NCI-H1048 (cell line): Measurements from ENCODE around the gene SLC22A5.

Experiments used
- DNase-seq: peaks from one replicate; lab custom pipeline; 2025; lab: John Stamatoyannopoulos, UW

SLC22A5 gene

DNA sequence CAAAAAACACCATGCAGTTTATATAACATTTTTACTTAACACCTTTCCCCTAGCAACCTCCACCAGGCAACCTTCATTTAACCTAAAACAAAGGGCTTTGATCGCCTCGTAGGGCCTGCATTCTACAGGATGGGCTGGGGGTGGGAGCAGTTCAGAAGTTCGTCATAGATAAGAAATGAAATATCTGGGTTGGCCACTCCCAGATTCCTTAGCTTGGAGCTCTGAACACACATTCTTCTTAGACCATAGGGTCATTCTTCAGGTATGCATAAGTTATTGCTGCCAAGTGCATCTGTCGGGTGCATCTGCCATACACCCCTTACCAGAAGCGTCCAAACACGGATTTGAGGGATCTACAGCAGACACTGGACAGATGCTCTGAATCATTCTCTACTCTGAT, 4.3 kb upstream of the SLC22A5 start:
- no peak for DNase-seq

- no peak for DNase-seq
Measured at GRCh38 chr5:132368186-132368585, 1.3 kb upstream of the SLC22A5 start.

GRCh38 chr5:132369007-132369473, 470 bp upstream of the SLC22A5 start:
- no peak for DNase-seq

DNA sequence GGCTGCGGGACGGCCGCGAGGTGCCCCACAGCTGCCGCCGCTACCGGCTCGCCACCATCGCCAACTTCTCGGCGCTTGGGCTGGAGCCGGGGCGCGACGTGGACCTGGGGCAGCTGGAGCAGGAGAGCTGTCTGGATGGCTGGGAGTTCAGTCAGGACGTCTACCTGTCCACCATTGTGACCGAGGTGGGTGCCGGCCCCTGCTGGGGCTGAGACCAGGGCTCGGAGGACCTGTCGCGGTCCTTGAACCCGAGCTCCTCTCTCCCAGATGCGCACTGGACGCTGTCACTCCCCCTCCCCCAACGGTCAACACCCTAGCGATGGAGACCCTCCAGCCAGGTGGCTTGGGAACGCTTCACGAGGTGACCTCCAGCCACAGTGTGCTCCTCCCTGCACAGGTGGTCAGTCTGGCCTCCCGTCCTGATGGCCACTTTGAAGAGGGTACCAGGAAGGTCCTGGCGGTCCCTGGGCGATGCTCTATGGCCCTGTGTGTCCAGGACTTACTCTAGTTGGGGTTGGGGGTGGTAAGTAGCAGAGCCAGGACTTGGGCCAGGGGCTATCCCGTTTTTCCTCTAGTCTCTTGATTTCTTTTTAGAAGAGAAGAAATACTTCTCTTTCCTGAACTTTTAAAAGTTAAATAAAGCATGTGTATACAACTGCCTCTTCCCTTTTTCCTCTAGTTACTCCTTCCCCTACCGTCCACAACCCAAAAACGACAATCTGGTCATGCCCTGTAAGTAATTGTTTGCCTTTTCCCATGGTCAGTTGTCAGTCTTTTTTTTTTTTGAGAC, 866 bp downstream of the SLC22A5 start:
- DNase-seq, result no peak

DNA sequence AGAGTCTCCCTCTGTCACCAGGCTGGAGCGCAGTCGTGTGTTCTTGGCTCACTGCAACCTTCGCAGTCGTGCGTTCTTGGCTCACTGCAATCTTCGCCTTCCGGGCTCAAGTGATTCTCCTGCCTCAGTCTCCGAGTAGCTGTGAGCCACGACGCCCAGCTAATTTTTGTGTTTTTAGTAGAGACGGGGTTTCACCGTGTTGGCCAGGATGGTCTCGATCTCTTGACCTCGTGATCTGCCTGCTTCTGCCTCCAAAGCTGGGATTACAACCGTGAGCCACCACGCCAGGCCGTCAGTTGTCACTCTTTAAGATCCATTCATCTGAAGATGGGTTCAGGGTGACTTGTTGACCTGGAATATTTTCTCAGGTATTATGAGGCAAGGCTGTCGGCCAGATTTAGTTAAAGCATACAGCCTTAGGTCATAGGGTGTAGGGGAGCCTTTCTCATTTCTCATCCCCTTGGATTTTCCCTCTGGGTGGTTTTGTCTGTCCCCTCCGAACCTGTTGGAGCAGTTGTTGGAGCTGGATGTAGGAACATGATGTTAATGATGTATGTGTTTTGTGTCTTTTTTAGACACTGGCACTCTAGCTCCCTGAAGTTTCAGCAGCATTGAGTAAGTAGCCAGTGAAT, 1.6 kb downstream of the SLC22A5 start:
- no peak for DNase-seq

GRCh38 chr5:132371603-132371994, 2.1 kb downstream of the SLC22A5 start:
- no peak for DNase-seq

GRCh38 chr5:132372127-132372526, 2.6 kb downstream of the SLC22A5 start:
- no peak for DNase-seq

DNA sequence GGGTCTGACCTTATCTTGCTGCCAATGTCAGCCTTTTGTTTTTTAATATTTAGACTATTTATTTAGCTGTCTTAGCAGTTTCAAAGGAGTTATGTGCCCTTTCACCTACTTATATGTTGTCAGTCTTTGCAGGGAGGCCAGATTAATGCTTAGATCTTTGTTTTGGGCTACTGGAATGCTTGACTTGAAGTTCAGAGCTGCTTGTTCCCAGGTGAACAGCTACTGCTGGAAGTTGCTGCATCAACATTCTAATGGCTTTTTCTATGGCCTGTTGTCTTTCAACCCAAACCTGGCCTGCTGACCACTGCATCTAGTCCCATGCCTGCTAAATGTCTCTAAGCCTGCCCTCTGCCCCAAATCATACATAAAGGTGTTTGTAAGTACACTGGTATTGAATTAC, 3.0 kb downstream of the SLC22A5 start:
- no peak for DNase-seq

DNA sequence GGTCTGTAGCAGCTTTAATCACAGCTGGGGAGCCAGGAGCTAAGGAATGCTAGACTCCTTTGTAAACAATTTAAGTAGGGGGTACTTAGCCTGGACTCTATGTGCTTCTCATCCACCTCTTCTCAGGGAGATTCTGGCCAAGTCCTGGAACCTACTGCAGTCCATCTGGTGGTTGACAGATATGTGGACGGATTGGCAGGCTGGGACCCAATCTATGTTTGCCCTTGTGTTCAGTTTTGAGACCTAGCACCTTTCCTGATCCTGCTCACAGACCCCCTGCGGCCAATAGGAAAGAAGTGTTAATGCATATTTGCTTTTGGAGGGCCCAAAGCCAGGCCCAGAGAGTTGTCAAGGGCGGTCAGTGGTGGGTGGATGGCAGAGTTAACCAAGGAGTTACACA, 6.4 kb downstream of the SLC22A5 start:
- DNase-seq, result no peak

DNA sequence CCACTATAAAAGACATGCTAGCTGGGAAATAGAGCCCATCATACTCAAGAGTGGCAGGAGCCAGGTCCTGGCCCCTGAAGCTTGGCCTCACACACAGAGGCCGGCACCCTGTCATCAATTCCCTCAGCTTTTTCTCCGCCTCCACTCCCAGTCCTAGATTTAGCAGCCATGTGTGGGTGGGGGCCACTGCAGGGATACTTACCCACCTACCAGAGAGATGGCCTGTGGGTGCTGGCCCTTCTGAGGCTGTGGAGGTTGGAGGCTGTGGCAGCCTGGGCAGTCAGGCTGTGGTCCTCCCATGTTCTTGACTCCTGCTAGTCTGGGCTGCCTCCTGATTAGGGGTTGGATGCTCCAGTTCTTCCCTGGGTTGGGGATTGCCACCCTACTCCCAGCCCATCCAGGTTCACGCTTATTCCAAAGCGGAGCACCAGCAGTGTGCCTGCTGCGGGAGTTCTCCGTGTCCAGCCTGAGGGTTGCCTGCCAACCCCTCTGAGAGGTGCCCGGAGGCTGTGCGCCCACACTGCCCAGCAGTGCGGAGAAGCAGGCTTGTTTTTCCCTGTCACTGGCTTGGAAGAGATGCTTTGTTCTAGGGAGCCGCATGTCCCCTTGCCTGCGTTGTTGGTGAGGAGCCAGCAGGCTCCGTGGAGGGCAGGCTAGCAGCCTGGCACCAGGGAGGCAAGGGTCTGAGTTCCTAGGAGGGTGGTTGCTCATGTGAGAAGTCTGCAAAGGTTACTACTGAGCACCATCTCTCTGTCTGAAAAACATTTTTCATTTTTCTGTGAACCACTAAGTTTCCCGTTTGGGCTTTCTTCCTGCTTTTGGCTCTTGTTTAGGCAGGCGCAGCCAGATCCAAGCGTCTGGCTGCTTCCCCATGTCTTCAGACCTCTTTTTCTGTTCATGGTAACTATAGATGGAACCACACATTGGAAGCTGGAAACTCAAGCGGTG, 7.5 kb downstream of the SLC22A5 start:
- no peak for DNase-seq

- DNase-seq, result no peak
Measured at GRCh38 chr5:132377738-132378137, 8.2 kb downstream of the SLC22A5 start.

DNA sequence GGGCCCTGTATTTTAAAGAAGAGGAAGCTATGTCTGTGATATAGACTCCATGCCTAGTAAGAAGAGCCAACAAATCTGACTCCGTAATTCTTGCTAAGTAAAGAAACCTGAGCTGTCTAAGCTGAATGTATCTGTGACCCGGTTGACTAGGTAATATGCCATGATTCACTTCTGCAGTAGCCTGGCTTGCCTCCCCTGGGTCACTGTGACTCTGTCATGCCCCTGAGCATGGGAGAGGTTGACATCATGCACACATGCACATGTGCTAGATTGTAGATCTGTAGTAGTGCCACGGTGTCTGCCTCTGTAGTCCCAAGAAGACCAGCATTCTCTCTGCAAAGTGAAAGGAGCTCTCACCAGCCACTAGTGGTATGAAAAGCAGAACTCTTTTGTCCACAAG, 9.1 kb downstream of the SLC22A5 start:
- DNase-seq, result no peak

- DNase-seq, result no peak
Measured at GRCh38 chr5:132380047-132380446, 10.5 kb downstream of the SLC22A5 start.

DNA sequence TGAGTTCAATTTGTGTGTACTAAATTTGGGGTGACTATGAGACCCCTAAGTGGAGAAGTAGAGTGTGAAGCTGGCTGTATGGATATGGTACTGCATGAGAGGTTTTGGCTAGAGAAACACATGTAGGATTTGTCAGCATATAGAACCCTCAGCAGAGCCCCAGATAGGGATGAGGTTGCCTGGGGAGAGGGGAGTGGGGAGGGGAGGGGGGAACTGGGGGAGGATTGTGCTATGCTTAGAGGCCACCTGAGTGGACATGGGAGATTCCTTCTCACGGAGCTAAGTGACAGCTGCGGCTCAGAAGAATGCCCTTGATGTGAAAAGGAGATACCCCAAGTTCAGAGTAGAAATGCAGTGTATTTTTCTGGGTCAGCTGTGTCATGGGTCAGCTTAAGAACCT, 11.2 kb downstream of the SLC22A5 start:
- DNase-seq, result no peak

DNA sequence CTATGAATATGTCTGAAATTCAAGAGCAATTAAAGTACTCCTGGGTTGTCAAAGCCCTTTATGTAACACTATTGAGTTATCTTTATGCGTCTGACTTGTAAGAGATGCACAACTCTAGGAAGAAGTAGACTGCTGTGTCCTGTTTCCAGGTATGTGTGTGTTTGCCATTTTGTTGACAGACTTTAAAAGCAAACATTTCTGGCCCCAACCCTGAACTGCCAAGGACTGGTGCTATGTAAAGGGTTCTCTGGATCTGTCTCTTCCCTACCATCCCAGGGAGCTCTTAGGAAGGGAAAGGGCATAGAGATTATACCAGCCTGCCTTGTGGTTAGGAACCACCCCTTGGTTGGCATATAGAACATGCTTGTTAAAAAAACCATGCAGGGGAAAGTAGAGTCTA, 12.1 kb downstream of the SLC22A5 start:
- DNase-seq, result no peak

GRCh38 chr5:132383261-132383660, 13.8 kb downstream of the SLC22A5 start:
- no peak for DNase-seq

DNA sequence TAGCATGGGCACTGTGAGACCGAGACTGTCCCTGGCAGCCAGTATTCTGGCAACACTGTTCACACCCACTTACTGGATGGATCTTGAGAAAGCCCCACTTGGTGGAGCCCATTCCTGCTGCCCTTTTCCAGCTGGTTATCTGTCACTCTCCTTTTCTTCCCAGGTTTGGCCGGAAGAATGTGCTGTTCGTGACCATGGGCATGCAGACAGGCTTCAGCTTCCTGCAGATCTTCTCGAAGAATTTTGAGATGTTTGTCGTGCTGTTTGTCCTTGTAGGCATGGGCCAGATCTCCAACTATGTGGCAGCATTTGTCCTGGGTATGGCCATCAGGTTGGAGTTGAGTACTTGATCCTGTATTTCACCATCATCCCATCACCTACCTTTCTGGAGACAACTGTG, 14.5 kb downstream of the SLC22A5 start:
- DNase-seq, result no peak

DNA sequence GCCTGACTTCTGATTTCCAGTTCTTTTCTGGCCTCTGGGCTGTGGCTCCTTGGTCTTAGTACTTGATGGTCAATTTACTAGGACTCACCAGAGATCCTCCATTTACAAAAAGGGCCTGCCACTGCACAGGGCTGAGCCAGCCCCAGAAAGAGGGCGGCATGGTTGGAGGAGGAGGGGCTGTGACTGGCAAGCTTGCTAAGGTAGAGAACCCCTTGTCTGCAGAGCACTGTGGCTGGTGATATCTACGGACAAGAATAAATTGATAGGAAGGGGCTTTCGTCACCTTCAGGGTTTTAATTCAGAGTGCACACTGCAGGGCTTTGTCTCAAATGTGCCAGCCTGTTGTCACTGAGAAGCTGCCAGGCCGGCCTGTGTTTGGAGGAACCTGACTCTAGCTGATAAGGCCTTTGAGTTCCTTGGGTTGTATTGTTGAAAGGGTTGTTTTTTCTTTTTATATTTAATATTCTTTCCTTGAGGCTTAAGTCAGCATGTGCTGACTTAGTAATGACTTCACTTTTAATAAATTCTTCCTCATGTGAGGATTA, 15.1 kb downstream of the SLC22A5 start:
- no peak for DNase-seq

- no peak for DNase-seq
Measured at GRCh38 chr5:132385326-132386105, 16.0 kb downstream of the SLC22A5 start.

GRCh38 chr5:132386644-132387286, 17.3 kb downstream of the SLC22A5 start:
- DNase-seq, result no peak

DNA sequence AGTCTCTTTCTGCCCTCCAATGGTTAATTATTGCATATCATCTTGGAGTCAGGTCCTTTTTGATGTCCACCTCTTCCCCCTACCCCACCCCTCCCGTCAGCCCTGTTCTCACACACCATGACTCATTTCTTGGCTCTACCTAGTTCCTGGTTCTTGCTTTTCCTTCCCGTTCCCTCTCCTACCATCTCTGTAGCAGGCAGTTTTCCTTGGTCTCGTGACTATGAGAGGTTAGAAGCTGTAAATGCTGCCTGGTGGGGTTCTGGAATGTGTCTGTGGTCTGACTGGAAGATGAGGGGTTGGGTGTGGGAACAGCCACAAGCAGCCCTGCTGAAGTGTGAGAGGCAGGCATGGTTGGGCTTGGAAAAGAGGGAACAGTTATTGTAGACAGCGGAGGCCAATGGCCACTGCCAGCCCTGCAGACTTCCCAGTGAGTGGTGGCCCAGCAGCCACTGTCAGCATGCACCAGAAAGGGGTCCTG, 18.2 kb downstream of the SLC22A5 start:
- DNase-seq, result no peak
